H9 (cell line): ENCODE measurements around the gene LHX4. TPM values are rescaled to one million over a fixed set of nuclear protein-coding genes. Genes with fewer than 3 reads are reported as not detected.

ENCODE experiments used
- DNase-seq: peaks from one replicate; pipeline ENCODE4 v3.0.0-alpha.2; 2017
- H2AFZ ChIP-seq: one replicate; pipeline ENCODE4 v1.6.1; 2013; ENCODE audit warnings: mild to moderate bottlenecking, low read length, control low read depth, moderate library complexity
- H2AK5ac ChIP-seq: 2 replicates; pipeline ENCODE4 v1.6.1; 2013; ENCODE audit warnings: low read length, control low read depth, mixed read lengths; ENCODE audit not compliant: insufficient read length
- H2BK120ac ChIP-seq: one replicate; pipeline ENCODE4 v1.6.1; 2013; ENCODE audit warnings: low read depth, mild to moderate bottlenecking, low read length, control low read depth, inconsistent platforms; ENCODE audit not compliant: poor library complexity, severe bottlenecking
- H2BK12ac ChIP-seq: 2 replicates; pipeline ENCODE4 v1.6.1; 2013; ENCODE audit warnings: low read length, control low read depth, mixed read lengths, low read depth; ENCODE audit not compliant: insufficient read length
- H2BK15ac ChIP-seq: 2 replicates; pipeline ENCODE4 v1.6.1; 2013; ENCODE audit warnings: low read depth, low read length, control low read depth
- H2BK20ac ChIP-seq: one replicate; pipeline ENCODE4 v1.6.1; 2013; ENCODE audit warnings: low read depth, mild to moderate bottlenecking, low read length, control low read depth, inconsistent platforms; ENCODE audit not compliant: poor library complexity, severe bottlenecking
- H2BK5ac ChIP-seq: 2 replicates; pipeline ENCODE4 v1.6.1; 2013; ENCODE audit warnings: low read length, control low read depth, mixed read lengths; ENCODE audit not compliant: insufficient read length
- H3K14ac ChIP-seq: 2 replicates; pipeline ENCODE4 v1.6.1; 2013; ENCODE audit warnings: low read length, control low read depth; ENCODE audit not compliant: insufficient read depth
- H3K18ac ChIP-seq: 2 replicates; pipeline ENCODE4 v1.6.1; 2013; ENCODE audit warnings: low read depth, mild to moderate bottlenecking, mixed read lengths, low read length, control low read depth; ENCODE audit not compliant: insufficient read length
- H3K23ac ChIP-seq: 2 replicates; pipeline ENCODE4 v1.6.1; 2013; ENCODE audit warnings: low read length, control low read depth, mixed read lengths, low read depth; ENCODE audit not compliant: insufficient read length
- H3K23me2 ChIP-seq: 2 replicates; pipeline ENCODE4 v1.6.1; 2013; ENCODE audit warnings: low read depth, mild to moderate bottlenecking, mixed read lengths, low read length, control low read depth; ENCODE audit not compliant: insufficient read length, poor library complexity, severe bottlenecking
- H3K27ac ChIP-seq: 2 replicates; pipeline ENCODE4 v1.5.1; 2013; ENCODE audit warnings: low read length, control low read depth, mixed read lengths, low read depth; ENCODE audit not compliant: insufficient read length
- H3K27me3 ChIP-seq: 2 replicates; pipeline ENCODE4 v1.6.1; 2013; ENCODE audit warnings: low read length, control low read depth, inconsistent platforms; ENCODE audit not compliant: insufficient read depth
- H3K4ac ChIP-seq: 2 replicates; pipeline ENCODE4 v1.6.1; 2013; ENCODE audit warnings: low read depth, mild to moderate bottlenecking, control low read depth, inconsistent platforms, low read length, moderate library complexity
- H3K4me1 ChIP-seq: 2 replicates; pipeline ENCODE4 v1.6.1; 2013; ENCODE audit warnings: low read length, control low read depth, inconsistent platforms; ENCODE audit not compliant: insufficient read depth
- H3K4me2 ChIP-seq: 2 replicates; pipeline ENCODE4 v1.6.1; 2013; ENCODE audit warnings: low read length, control low read depth, mixed read lengths; ENCODE audit not compliant: insufficient read length, insufficient read depth
- H3K56ac ChIP-seq: 2 replicates; pipeline ENCODE4 v1.6.1; 2013; ENCODE audit warnings: low read depth, mild to moderate bottlenecking, mixed read lengths, low read length, control low read depth; ENCODE audit not compliant: insufficient read length
- H3K79me1 ChIP-seq: 2 replicates; pipeline ENCODE4 v1.6.1; 2013; ENCODE audit warnings: low read depth, mild to moderate bottlenecking, moderate library complexity, low read length, control low read depth, inconsistent platforms; ENCODE audit not compliant: insufficient read depth, poor library complexity, severe bottlenecking
- H3K79me2 ChIP-seq: 2 replicates; pipeline ENCODE4 v1.6.1; 2013; ENCODE audit warnings: low read length, control low read depth, inconsistent platforms; ENCODE audit not compliant: insufficient read depth
- H3K9ac ChIP-seq: 2 replicates; pipeline ENCODE4 v1.6.1; 2013; ENCODE audit warnings: low read length, control low read depth, mixed read lengths; ENCODE audit not compliant: insufficient read length; ENCODE audit errors: extremely low read depth
- H3K9me3 ChIP-seq: one replicate; pipeline ENCODE4 v1.6.1; 2013; ENCODE audit warnings: low read depth, low read length, inconsistent platforms; ENCODE audit not compliant: control insufficient read depth
- H3T11ph ChIP-seq: one replicate; pipeline ENCODE4 v1.6.1; 2013; ENCODE audit warnings: mild to moderate bottlenecking, low read length, control low read depth, inconsistent platforms
- H4K20me1 ChIP-seq: one replicate; pipeline ENCODE4 v1.6.1; 2013; ENCODE audit not compliant: control insufficient read depth, insufficient read length, insufficient read depth
- H4K5ac ChIP-seq: 2 replicates; pipeline ENCODE4 v1.6.1; 2013; ENCODE audit warnings: low read depth, mild to moderate bottlenecking, mixed read lengths, low read length, control low read depth; ENCODE audit not compliant: insufficient read length
- H4K8ac ChIP-seq: replicated peaks from 2 replicates; pipeline ENCODE4 v1.6.1; 2013; ENCODE audit warnings: low read length, control low read depth, mixed read lengths, low read depth; ENCODE audit not compliant: insufficient read length
- H4K91ac ChIP-seq: 2 replicates; pipeline ENCODE4 v1.6.1; 2013; ENCODE audit warnings: low read depth, mild to moderate bottlenecking, moderate library complexity, mixed read lengths, low read length, control low read depth; ENCODE audit not compliant: insufficient read length
- H3K27ac Mint-ChIP-seq, 3 experiments: 2 replicates in 2 of 3; 3 replicates in 1 of 3; pipeline ENCODE4 v1.8.0; 2020 to 2021; ENCODE audit warnings: mixed read lengths in 3 of 3, mild to moderate bottlenecking in 1 of 3, moderate library complexity in 1 of 3
- H3K27me3 Mint-ChIP-seq: 2 replicates; pipeline ENCODE4 v1.8.0; 2021; ENCODE audit warnings: low read depth, mild to moderate bottlenecking, moderate library complexity, mixed read lengths
- H3K36me3 Mint-ChIP-seq, 3 experiments: 2 replicates in 2 of 3; 3 replicates in 1 of 3; pipeline ENCODE4 v1.8.0; 2020 to 2021; ENCODE audit warnings: low read depth in 3 of 3, mixed read lengths in 3 of 3; ENCODE audit not compliant: insufficient read depth in 1 of 3
- H3K4me1 Mint-ChIP-seq, 2 experiments: 2 replicates each; pipeline ENCODE4 v1.8.0; 2020; ENCODE audit warnings: mixed read lengths in 2 of 2
- H3K4me3 Mint-ChIP-seq, 2 experiments: 2 replicates in 1 of 2; 3 replicates in 1 of 2; pipeline ENCODE4 v1.8.0; 2020 to 2021; ENCODE audit warnings: mild to moderate bottlenecking in 2 of 2, mixed read lengths in 2 of 2, moderate library complexity in 1 of 2
- H3K9me3 Mint-ChIP-seq, 2 experiments: 2 replicates in 1 of 2; 3 replicates in 1 of 2; pipeline ENCODE4 v1.8.0; 2020; ENCODE audit warnings: mild to moderate bottlenecking in 2 of 2, mixed read lengths in 2 of 2, moderate library complexity in 1 of 2
- CTCF ChIP-seq: fragments of 200-600 bp; sonication (generic); conservative IDR thresholded peaks from 3 replicates; pipeline ENCODE4 v1.8.0; 2021; ENCODE audit warnings: antibody characterized with exemption, mild to moderate bottlenecking
- WGBS: extraction: QIAGEN DNeasy Blood & Tissue Kit; methylation state at CpG from one replicate; pipeline ENCODE4 v1.1.7; 2013; ENCODE audit warnings: missing lambda C conversion rate, low lambda C conversion rate, mixed read lengths; ENCODE audit not compliant: insufficient read length; ENCODE audit errors: extremely low coverage; 5-methylcytosine and 5-hydroxymethylcytosine counted together
- total RNA-seq: library from RNA; stranded (reverse); gene quantifications from 2 replicates; pipeline ENCODE4 v1.2.1, GENCODE V29; 2021

LHX4 gene
- total RNA-seq, 1 experiment from 2014 or later: 1.9 TPM

- no peak overlapping the region for H3K27ac Mint-ChIP-seq
- H2BK20ac ChIP-seq: no peak overlapping the region
- H3K27me3 ChIP-seq: no peaks in the 10 kb centered on the region
- no peaks in the 10 kb centered on the region for H3K9me3 Mint-ChIP-seq
- no peak overlapping the region for H3K56ac ChIP-seq
- H3K4me2 ChIP-seq: no peak overlapping the region
- H3K23ac ChIP-seq: no peak overlapping the region
- no peak for DNase-seq
- no peak overlapping the region for H2BK15ac ChIP-seq
- H4K20me1 ChIP-seq: no peaks in the 10 kb centered on the region
- peaks cover 0 to 6% of the 10 kb centered on the region in 2 experiments; a peak in 2 of 4 replicates for H3K4me1 Mint-ChIP-seq
- no peak overlapping the region for H3K9ac ChIP-seq
- H3K79me1 ChIP-seq: no peaks in the 10 kb centered on the region
- H3K27me3 Mint-ChIP-seq: no peaks in the 10 kb centered on the region
- no peak overlapping the region for H4K8ac ChIP-seq
- no peak overlapping the region for H2BK120ac ChIP-seq
- no peak overlapping the region for H3T11ph ChIP-seq
- H3K14ac ChIP-seq: no peak overlapping the region; the same call in 1 of the 2 replicates
- no peak overlapping the region for H2AK5ac ChIP-seq
- no peak overlapping the region for H2AFZ ChIP-seq
- no peak overlapping the region for H3K4ac ChIP-seq
- no peaks in the 10 kb centered on the region for H3K9me3 ChIP-seq
- peak; percentile 71 for TF ChIP-seq CTCF
- H3K79me2 ChIP-seq: no peaks in the 10 kb centered on the region
- no peak overlapping the region for H3K4me3 Mint-ChIP-seq
- H3K36me3 Mint-ChIP-seq: peaks cover 8 to 17% (median 14%) of the 10 kb centered on the region in 3 experiments
- no peaks in the 10 kb centered on the region for H3K4me1 ChIP-seq
- no CpG with 5 or more reads among the region's 7 CpGs for WGBS
- no peak overlapping the region for H3K18ac ChIP-seq
- H2BK5ac ChIP-seq: no peak overlapping the region
- H3K23me2 ChIP-seq: no peaks in the 10 kb centered on the region
- H3K27ac ChIP-seq: no peak overlapping the region
- H2BK12ac ChIP-seq: no peak overlapping the region
- no peak overlapping the region for H4K91ac ChIP-seq
- no peak overlapping the region for H4K5ac ChIP-seq
Measured at GRCh38 chr1:180181048-180181447, 49.0 kb upstream of the LHX4 start.
